Esophagus muscularis mucosa (tissue), 3 donors: ENCODE results near the gene ACTR1A.

Experiments used
- CTCF ChIP-seq, 3 experiments: fragments of 200-600 bp in 2 of 3; fragments of 450-650 bp in 1 of 3; sonication (generic) in 2 of 3; IDR thresholded peaks; one replicate each; pipeline ENCODE4 v1.5.1; 2017 to 2019; ENCODE audit warnings: antibody characterized with exemption in 3 of 3, mild to moderate bottlenecking in 2 of 3, moderate library complexity in 1 of 3
- POLR2A ChIP-seq: fragments of 450-650 bp; IDR thresholded peaks from one replicate; pipeline ENCODE4 v1.6.1; 2017; ENCODE audit warnings: antibody characterized with exemption, moderate library complexity, mild to moderate bottlenecking, low read depth

- TF ChIP-seq POLR2A (no peak), CTCF (IDR thresholded peaks at IDR 0.05) (no peak)
Measured at GRCh38 chr10:102435529-102436233, 66.8 kb downstream of the ACTR1A start.
